HFF-Myc (cell line): ENCODE data around the gene EXOG.

Source experiments
- DNase-seq: peaks from one replicate; pipeline ENCODE4 v3.0.0-alpha.2; 2011; ENCODE audit warnings: low read depth; ENCODE audit errors: extremely low read depth
- H3K4me3 ChIP-seq: replicated peaks from 2 replicates; pipeline ENCODE4 v1.5.1; 2011; ENCODE audit warnings: low read depth, mild to moderate bottlenecking, control low read depth, low read length
- TF ChIP-seq, protein P1 (sequence below): IDR thresholded peaks from 2 replicates; pipeline ENCODE4 v1.5.1; 2012; ENCODE audit warnings: mild to moderate bottlenecking, low read depth, low read length, control low read depth; ENCODE audit errors: missing control alignments

Gene EXOG

DNA sequence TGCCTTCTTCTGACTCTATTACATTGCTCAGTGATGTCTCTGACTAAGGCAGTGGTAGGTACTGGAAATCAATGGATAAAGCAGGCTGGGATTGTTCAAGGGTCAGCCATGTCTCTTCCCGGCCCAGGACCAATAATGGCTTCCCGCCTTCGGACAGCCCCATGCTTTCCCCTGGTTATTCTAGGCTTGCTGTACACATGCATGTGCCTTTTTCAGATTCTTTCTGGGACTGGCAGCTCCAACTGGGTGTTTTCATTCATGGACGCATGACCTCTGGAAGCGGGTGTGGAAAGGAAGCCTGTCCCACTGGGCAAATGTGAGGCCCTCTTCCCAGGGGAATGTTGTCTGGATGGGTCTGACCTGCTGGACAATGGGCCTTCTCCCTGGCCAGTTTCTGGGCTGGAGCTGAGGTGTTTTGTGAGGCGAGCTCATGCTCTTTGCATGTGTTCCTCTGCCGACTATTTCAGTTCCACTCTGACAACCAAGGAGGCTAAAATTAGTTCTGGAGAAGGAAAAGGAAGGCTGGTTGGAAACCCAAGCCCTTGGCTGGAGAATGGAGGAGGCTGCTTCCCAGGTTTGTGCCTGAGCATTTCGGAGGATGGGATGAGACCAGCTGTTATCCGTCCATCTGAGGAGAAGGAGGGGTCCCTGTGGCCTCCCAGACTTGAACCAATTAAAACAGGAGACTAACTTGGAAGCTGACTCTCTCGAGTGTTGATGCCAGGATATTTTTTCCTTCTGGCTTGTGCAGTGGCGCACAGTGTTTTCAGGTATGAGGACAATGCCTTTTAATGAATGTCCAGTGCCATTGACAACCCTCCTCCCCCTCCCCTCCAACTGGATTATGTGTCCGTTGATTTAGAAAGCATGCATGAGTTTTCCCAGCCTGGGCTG lies 35.5 kb upstream of the EXOG start:
- no peak overlapping the region for H3K4me3 ChIP-seq
- TF ChIP-seq, protein P1, sequence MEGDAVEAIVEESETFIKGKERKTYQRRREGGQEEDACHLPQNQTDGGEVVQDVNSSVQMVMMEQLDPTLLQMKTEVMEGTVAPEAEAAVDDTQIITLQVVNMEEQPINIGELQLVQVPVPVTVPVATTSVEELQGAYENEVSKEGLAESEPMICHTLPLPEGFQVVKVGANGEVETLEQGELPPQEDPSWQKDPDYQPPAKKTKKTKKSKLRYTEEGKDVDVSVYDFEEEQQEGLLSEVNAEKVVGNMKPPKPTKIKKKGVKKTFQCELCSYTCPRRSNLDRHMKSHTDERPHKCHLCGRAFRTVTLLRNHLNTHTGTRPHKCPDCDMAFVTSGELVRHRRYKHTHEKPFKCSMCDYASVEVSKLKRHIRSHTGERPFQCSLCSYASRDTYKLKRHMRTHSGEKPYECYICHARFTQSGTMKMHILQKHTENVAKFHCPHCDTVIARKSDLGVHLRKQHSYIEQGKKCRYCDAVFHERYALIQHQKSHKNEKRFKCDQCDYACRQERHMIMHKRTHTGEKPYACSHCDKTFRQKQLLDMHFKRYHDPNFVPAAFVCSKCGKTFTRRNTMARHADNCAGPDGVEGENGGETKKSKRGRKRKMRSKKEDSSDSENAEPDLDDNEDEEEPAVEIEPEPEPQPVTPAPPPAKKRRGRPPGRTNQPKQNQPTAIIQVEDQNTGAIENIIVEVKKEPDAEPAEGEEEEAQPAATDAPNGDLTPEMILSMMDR: no peak
- no peak for DNase-seq

DNA sequence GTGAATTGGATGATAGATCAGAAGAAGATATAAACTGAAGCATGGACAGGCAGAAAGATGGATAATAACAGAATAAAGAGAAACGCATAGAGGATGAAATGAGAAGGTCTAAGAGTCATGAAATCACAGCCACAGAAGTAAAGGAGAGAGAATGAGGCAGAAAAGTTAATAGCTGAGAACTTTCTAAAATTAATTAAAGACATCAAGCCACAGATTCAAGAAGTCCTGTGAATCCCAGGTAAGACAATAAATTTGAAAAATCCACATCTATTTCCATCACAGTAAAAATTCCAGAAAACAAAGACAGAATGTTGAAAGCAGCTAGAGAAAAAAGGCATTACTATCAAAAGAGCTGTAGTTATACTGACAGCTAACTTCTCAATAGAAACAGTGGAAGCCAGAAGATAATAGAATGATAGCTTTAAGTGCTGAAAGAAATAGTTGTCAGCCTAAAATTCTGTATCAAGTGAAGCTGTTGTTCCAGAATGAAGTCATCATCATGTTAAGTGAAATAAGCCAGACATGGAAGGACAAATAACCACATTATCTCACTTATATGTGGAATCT lies 30.5 kb upstream of the EXOG start:
- TF ChIP-seq, protein P1: no peak

DNA sequence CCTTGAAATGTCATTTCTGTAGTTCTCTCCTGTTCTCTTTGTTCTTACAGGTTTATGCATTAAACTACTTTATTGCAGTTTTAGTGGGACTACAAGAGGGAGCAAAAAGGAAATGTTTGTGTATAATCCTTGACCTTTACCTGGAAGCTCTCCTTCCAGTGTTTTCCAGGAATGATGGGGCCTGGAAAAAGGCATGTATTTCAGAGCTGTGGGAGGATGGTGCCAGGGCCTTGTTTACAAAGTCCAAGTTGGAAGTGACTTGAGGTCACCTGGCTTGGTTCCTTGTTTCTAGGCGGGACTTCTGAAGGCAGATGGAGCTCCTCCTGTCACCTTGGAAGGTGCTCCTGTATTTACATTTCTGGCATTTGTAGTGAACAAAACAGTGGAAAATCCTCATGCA lies 27.4 kb upstream of the EXOG start:
- no peak overlapping the region for H3K4me3 ChIP-seq
- TF ChIP-seq, protein P1: no peak
- no peak for DNase-seq

More for the DNA sequence above, 30.5 kb upstream of the EXOG start:
- no peak overlapping the region for H3K4me3 ChIP-seq
- no peak for DNase-seq

DNA sequence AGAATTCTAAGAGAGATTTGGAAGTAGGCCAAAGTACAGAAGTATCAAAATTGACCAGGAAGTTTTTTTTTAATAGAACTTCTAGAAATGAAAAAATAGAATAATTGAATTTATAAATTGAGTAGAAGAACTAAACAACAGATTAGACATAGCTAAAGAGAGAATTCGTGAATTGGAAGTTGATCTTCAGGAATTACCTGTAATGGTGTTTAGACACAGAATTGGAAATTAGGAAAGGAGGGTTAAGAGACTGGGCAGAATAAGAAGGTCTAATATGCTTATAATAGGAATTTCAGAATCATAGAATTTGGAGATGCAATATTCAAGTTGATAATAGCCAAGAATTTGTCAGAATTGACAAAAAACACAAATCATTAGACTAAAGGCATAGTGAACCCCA lies 26.3 kb upstream of the EXOG start:
- no peak for DNase-seq

DNA sequence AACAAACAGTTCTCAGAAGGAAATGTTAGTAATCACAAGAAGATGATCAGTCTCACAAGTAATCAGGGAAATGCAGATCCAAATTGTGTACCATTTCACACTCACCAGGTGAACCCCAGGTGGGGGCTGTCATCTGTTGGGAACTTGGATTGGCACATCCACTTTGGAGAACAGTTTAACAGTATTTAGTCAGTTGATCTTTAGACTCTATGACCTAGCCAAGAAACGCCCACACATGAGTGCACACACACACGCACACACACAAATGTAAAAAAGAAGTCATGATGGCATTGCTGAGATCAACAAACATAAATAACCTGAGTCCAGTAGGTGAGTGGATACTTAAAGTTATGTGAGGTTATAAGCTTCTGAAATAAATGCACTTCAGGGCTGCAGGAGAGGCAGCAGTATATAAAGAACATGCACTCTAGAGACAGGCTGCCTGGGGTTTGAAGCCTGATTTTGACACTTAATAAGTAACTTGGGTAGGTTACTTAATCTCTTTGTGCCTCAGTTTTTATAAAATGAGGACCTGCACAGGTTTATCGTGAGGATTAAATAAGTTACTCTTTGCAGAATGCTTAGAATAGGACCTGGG lies 24.8 kb upstream of the EXOG start:
- TF ChIP-seq, protein P1: no peak
- no peak overlapping the region for H3K4me3 ChIP-seq
- no peak for DNase-seq

More for the DNA sequence above, 26.3 kb upstream of the EXOG start:
- TF ChIP-seq, protein P1: no peak
- H3K4me3 ChIP-seq: no peak overlapping the region

DNA sequence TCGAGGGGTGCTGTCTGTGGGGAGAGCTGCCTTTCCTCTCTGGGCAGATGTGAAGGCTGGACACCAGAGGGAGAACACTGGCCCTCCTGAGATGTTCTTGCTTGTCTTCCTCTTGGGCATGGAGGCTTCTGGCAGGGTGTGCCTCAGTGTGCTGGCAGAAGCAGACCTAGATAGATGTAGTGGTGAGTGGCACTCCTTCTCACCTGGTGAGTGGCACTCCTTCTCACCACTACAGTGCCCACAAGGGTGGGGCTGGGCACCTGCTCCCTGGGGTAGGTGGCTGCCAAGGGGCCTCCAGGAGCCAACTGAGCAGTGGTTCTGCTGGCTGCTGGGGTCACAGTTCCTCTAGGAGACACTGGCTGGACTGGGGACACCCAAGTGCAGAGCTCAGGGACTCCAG lies 23.8 kb upstream of the EXOG start:
- TF ChIP-seq, protein P1: no peak
- no peak overlapping the region for H3K4me3 ChIP-seq
- DNase-seq: no peak
